Right lung (tissue), 5 donors: Measurements from ENCODE around the gene HOXC9. TPM values are rescaled to one million over a fixed set of nuclear protein-coding genes. Genes with fewer than 3 reads are reported as not detected.

Experiments
- DNase-seq, 2 donors: peaks; one replicate each; pipeline ENCODE4 v3.0.0-alpha.2; 2013
- polyA plus RNA-seq, 5 donors: library from polyadenylated mRNA; unstranded; fragments of 120-200 nt; gene quantifications; one replicate each; pipeline versions ENCODE4 v1.2.1 to v1.2.3, GENCODE V29; 2013; ENCODE audit warnings: inconsistent platforms in 1 of 5, low replicate concordance in 1 of 5; ENCODE audit not compliant: insufficient read length in 5 of 5, insufficient read depth in 1 of 5

HOXC9 gene
- polyA plus RNA-seq, 5 donors: 0.20 to 2.1 (median 0.34) TPM

GRCh38 chr12:53963005-53963404 lies 37.0 kb upstream of the HOXC9 start:
- no peak for DNase-seq

- DNase-seq: no peak
These were observed 36.3 kb upstream of the HOXC9 start for GRCh38 chr12:53963434-53964314.

GRCh38 chr12:53964315-53964713 lies 35.6 kb upstream of the HOXC9 start:
- no peak for DNase-seq

GRCh38 chr12:53965281-53966084 lies 34.5 kb upstream of the HOXC9 start:
- DNase-seq: no peak

GRCh38 chr12:53966085-53966384 lies 33.9 kb upstream of the HOXC9 start:
- DNase-seq: no peak

- DNase-seq: no peak
These were observed 33.4 kb upstream of the HOXC9 start for GRCh38 chr12:53966385-53967133.

- no peak for DNase-seq
These were observed 32.5 kb upstream of the HOXC9 start for GRCh38 chr12:53967421-53967925.

- no peak for DNase-seq
These were observed 31.5 kb upstream of the HOXC9 start for GRCh38 chr12:53968214-53969127.

- no peak for DNase-seq
These were observed 30.2 kb upstream of the HOXC9 start for GRCh38 chr12:53969588-53970259.

GRCh38 chr12:53970451-53970850 lies 29.5 kb upstream of the HOXC9 start:
- no peak for DNase-seq

- DNase-seq: no peak
These were observed 28.8 kb upstream of the HOXC9 start for GRCh38 chr12:53971129-53971528.

- DNase-seq: no peak
These were observed 28.3 kb upstream of the HOXC9 start for GRCh38 chr12:53971686-53972085.

- no peak for DNase-seq
These were observed 27.7 kb upstream of the HOXC9 start for GRCh38 chr12:53972152-53972702.

- no peak for DNase-seq
These were observed 27.2 kb upstream of the HOXC9 start, which contains the start of gene HOXC11 for GRCh38 chr12:53972722-53973235. TSS of gene HOXC11 (plus strand) at chr12:53973126. CDS start at chr12:53973242, 116 bp downstream.

GRCh38 chr12:53973236-53974042 lies 26.5 kb upstream of the HOXC9 start:
- no peak for DNase-seq

GRCh38 chr12:53974084-53975063 lies 25.6 kb upstream of the HOXC9 start, which contains the start of gene HOTAIR:
TSS of gene HOTAIR (minus strand) at chr12:53974954.
- no peak for DNase-seq

GRCh38 chr12:53975064-53975471 lies 24.9 kb upstream of the HOXC9 start:
- no peak for DNase-seq
